GM21367 (cell line): ENCODE data around the gene PRKCA.

Experiments
- ATAC-seq: cut with Tn5 transposase; IDR thresholded peaks from one replicate; pipeline ENCODE4 v1.9.1; 2021; ENCODE audit not compliant: unreplicated experiment

PRKCA gene

GRCh38 chr17:66507982-66508760, 205.8 kb downstream of the PRKCA start:
- no peak for ATAC-seq

DNA sequence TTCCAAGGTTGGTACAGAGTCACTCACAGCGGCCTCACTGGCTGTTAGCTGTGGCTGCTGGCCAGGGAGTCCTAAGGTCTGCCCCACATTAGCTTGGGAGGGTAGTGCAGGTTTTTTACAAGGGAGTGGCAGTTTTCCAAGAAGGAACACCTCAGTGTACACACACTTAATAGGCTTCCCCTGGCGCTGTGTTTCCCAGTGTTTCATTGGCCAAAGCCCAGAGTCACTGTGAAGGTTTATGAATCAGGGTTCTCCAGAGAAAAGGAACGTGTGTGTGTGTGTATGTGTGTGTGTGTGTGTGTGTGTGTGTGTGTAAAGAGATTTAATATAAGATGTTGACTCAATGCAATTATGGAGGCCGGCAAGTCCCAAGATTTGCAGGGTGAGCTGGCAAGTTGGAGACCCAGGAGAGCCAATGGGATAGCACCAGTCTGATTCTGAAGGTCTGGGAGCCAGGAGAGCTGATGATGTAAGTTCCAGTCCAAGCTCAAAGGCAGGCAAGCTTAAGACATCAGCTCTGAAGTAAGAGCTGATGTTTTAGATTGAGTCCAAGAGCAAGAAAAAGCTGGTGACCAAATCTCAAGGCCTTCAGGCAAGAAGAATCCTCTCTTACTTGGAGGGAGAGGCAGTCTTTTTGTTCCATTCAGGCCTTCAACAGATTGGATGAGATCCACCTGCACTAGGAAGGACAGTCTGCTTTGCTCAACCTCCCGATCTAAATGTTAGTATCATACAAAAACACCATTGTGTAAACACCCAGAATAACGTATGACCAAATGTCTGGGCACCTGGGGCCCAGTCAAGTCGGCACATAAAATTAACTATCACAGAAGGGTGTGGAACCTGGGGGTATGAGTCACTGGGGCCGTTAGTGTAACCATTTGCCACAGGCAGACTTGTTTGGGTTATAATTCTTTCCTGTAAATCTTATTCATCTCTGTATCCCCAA, 206.8 kb downstream of the PRKCA start:
- ATAC-seq = no peak

GRCh38 chr17:66509926-66510325, 207.5 kb downstream of the PRKCA start:
- ATAC-seq = no peak

GRCh38 chr17:66511135-66511534, 208.7 kb downstream of the PRKCA start:
- ATAC-seq = no peak

DNA sequence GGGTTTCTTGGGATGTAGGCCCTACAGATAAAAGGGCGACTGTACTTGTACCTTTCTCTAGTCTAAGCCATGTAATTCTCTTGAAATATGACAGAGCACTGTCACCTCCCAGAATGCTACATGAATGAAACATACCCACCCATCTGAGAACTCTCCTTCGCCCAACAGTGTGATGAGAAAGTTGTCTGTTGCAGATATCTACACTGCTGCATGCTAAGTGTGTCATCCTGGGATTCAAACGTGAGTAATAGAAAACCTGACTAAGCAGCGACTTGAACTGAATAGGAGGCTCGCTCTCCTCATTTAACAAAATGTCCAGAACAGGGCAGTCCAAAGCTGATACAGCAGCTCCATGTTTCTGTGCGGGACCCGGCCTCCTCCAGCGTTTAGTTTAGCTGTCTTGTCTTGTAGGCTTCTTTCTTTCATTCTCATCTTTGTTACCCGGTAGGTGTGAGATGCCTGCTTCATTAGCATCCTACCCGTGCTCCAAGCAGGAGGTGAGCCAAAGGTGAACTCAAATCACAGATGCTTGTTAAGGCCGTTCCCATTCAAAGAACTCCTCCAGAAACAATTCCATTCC, 211.9 kb downstream of the PRKCA start:
- no peak for ATAC-seq

DNA sequence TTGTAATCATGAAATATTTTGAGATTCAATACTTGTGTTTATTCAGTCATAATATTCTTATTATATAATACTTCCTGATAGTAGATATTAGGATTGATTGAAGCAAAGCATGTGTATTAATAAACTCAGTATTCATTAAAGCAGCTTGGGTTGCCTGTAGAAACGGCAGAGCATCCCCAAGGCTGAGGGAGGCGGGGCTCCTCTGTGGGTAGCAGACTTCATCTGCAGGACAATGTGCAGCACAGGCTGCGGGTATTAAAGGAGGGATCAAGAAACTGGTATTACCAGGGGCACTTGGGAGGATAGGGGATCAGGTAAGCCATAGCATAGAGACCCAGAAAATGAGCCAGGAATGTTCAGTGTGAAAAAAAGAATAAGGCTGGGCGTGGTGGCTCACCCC, 213.6 kb downstream of the PRKCA start:
- no peak for ATAC-seq

DNA sequence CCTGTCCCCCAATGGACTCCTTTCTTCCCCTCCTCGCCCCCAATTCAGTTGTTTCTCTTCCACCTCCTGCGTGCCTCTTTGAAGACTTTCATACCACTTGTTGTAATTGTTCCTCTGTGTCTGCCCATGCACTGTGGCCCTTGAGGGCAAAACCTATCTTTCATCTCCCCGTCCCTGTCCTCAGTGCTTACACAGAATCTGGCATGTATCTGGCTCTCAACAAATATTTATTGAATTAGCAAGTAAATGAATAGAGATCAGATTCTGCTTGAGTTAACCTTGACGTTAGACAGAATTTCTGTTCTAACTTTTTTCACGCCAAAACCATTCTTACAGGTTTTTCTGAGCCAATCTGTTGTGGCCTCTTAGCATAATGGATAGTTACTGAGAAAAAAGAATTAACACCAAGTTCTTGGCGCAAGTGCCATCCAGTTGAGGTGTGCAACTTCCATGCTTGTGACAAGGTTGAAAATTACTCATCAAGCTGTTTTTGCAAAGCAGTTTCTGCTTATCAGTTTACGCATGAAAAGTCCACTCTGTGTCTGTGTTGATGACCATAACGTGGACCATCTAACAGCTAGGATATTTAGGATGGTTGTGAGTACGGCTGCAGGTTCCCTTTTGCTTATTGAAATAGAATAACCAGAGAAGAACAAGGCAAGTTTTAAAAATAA, 215.1 kb downstream of the PRKCA start:
- no peak for ATAC-seq

GRCh38 chr17:66518108-66518507, 215.7 kb downstream of the PRKCA start:
- ATAC-seq = no peak

GRCh38 chr17:66518677-66519076, 216.3 kb downstream of the PRKCA start:
- ATAC-seq = no peak

- no peak for ATAC-seq
Measured at GRCh38 chr17:66519154-66519553, 216.7 kb downstream of the PRKCA start.

DNA sequence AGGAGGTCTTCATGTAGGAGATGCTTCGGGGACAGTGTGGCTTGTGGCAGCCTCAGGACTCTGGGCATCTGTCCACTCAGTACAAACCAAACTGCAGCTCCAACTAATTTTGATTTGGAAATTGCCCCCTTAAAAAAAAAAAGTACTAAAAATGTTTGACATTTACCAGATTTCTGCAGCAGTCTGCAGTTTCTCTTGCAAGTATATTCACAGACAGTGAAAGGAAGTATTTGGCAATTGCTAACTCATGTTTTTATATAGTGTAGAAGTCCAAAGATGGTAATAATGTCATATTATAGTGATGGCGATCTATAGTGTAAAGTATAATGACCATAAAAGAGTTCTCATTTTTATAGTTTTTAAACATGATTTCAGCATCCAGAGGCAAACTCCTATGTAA, 218.6 kb downstream of the PRKCA start:
- no peak for ATAC-seq

GRCh38 chr17:66522591-66523272, 220.3 kb downstream of the PRKCA start:
- no peak for ATAC-seq

DNA sequence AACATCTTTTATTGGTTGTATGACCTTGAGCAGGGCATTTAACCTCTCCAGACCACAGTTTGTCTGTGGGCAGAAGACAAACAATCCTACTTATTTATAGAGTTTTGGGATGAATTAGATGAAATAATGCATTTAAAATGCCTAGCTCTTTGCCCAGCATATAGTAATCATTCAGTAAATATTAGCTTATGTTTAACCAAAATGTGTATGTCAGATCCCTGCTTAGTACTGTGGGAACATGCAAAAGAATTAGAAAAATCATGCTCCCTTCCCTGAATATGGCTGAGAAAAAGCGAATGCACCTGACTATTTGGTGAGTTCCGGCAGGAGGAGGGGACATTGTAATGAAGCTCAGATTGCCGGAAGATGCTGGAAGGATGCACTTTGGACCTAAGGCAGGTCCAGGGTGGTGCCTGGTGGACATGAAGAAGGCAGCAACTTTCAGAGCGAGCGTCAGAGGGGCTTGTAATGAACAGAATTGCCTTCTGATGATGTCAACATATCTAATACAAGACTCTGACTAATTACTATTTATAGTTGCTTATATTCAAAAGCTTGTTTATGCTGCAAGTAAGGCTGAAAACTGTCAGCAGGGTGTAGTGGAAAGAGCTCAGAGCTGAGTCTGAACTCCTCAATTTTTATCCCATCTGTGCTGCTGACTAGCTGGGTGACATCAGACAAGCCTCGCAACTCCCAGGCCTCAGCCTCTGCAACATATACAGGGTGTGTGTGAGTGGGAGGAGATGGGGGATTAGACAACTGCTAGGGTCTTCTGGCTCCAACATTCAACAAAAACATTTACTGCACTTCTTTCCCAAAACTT, 221.2 kb downstream of the PRKCA start:
- ATAC-seq = no peak

- ATAC-seq = no peak
Measured at GRCh38 chr17:66524877-66525276, 222.5 kb downstream of the PRKCA start.

DNA sequence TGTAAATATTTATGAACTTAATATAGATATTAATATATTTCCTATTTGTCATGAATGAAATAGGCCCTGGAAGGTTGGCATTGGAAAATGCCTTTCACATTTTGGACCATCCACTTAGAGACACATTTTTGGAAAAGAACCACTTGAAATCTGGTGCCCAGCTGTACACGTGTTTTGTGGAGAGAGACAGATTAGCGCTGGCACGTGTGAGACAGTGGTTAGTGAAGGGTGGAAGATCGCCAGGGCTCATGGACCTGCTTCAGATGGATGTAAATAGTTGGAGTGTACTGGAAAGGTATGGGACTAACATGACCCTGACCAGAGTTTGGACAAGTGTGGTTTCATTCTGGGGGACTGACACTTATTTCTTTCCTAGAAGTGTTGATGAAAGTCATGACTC, 222.9 kb downstream of the PRKCA start:
- ATAC-seq = no peak

DNA sequence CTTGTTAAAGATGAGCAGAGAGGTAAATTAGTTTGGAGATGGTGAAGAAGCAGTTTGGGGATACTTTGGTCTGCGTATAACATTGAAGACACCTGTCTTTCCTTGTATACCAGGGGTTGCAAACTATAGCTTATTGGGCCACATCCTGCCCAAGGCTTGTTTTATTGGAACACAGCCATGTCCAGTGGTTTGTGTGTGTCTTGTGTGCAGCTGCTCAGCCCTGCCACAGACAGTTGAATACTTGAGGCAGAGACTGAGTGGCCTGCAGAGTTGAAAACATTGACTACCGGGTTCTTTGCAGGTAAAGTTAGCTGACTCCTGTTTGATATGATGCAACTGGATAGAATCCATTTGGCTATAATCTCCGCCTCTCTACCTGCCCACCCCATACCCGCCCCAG, 224.4 kb downstream of the PRKCA start:
- ATAC-seq = no peak

DNA sequence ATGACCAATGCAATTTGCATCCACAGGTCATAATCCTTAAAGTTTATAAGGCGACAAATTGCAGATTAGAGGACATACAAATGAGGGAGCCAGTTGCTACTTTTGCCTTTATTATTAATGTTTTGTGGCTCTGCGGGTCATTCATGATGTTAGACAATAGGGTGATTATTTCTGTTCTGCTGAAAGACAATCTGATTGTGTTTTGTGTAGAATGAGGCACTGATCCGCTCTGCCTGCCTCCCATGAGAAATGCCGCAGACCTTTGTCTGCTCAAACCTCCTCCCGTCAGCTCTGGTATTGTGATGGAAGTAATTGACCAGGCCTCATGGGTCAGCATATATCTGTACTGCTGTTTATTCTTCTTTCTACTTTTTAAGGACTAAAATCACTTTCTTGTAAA, 224.9 kb downstream of the PRKCA start:
- ATAC-seq = no peak

DNA sequence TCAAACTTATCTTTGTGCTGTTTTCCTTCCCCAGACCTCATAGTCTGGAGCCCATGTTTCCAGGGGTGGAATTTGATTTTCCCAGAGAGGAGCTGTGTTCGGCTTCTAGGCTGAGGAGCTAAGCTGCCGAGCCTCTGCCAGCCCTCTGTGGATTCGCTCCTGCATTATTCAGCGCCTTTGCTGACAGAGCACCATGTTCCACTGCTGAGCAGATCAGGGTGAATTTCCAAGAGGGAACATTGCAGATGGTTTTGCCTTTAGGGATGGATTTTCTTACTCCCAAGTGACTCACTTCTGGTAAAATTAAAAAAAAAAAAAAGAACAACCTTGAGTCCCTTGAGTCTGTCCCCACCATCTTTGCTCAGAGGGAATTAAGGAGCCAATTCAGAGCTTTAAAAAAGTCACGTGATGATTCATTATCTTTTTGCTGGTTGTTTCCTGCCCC, 229.5 kb downstream of the PRKCA start:
- no peak for ATAC-seq

GRCh38 chr17:66533572-66533971, 231.2 kb downstream of the PRKCA start:
- no peak for ATAC-seq

GRCh38 chr17:66533986-66534385, 231.6 kb downstream of the PRKCA start:
- no peak for ATAC-seq
